ENCODE data around the gene KDM1B.

GRCh38 chr6:18135171-18135570 is 20.1 kb upstream of the KDM1B start:
- TF ChIP-seq POLR2A (IDR thresholded peaks at IDR 0.05) = no peak
- TF ChIP-seq, protein P1, sequence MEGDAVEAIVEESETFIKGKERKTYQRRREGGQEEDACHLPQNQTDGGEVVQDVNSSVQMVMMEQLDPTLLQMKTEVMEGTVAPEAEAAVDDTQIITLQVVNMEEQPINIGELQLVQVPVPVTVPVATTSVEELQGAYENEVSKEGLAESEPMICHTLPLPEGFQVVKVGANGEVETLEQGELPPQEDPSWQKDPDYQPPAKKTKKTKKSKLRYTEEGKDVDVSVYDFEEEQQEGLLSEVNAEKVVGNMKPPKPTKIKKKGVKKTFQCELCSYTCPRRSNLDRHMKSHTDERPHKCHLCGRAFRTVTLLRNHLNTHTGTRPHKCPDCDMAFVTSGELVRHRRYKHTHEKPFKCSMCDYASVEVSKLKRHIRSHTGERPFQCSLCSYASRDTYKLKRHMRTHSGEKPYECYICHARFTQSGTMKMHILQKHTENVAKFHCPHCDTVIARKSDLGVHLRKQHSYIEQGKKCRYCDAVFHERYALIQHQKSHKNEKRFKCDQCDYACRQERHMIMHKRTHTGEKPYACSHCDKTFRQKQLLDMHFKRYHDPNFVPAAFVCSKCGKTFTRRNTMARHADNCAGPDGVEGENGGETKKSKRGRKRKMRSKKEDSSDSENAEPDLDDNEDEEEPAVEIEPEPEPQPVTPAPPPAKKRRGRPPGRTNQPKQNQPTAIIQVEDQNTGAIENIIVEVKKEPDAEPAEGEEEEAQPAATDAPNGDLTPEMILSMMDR (IDR thresholded peaks at IDR 0.05) = no peak

Data from gastroesophageal sphincter (tissue), 3 donors.